ENCODE measurements around the gene SPDEF. TPM values are rescaled to one million over a fixed set of nuclear protein-coding genes. Genes with fewer than 3 reads are reported as not detected.

Gene SPDEF
- total and polyA plus RNA-seq, 2 experiments from 2014 or later = 0.69 TPM; not detected in 1

GRCh38 chr6:34553146-34553545 is 3.0 kb downstream of the SPDEF start (continued):
- TF ChIP-seq, protein P1, sequence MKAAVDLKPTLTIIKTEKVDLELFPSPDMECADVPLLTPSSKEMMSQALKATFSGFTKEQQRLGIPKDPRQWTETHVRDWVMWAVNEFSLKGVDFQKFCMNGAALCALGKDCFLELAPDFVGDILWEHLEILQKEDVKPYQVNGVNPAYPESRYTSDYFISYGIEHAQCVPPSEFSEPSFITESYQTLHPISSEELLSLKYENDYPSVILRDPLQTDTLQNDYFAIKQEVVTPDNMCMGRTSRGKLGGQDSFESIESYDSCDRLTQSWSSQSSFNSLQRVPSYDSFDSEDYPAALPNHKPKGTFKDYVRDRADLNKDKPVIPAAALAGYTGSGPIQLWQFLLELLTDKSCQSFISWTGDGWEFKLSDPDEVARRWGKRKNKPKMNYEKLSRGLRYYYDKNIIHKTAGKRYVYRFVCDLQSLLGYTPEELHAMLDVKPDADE (IDR thresholded peaks at IDR 0.05) = no peak
- no peak for TF ChIP-seq CTCF (conservative IDR thresholded peaks at IDR 0.05; ENCODE audit: low read depth in 2 of 2)

DNA sequence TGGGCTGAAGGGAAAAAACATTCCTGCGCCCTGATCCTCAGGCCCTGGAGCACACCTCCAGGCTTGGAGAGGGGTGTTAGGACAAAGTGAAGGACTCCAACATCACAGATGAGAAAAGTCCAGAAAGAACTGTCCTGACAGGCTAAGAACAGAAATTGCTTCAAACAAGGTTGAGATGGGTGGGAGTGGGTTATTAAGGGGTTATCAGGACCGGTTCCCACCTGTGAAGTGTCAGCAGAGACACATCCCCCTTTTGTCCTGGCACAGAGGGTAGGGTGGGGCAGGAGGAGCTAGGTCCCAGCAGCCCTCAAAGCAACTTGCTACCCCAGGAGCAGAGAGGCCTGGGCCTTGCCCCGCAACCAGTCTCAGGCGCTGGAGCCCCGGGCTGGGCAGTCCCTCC is 3.5 kb downstream of the SPDEF start:
- Histone ChIP-seq H3F3A (replicated peaks; ENCODE audit: low read depth) (no peaks in the 10 kb centered on the region), H3K36me3 (ENCODE audit: insufficient read depth) (no peaks in the 10 kb centered on the region), H4K20me1 (replicated peaks; ENCODE audit: insufficient read depth) (no peaks in the 10 kb centered on the region), H3K79me2 (replicated peaks; ENCODE audit: insufficient read depth) (no peaks in the 10 kb centered on the region), H3K4me3 (no peak overlapping the region), H3K4me1 (ENCODE audit: insufficient read depth) (no peaks in the 10 kb centered on the region), H2AFZ (no peak overlapping the region), H3K9me2 (ENCODE audit: insufficient read depth) (no peaks in the 10 kb centered on the region), H3K27ac (ENCODE audit: low read depth) (no peak overlapping the region), H3K4me2 (no peak overlapping the region), H3K27me3 (ENCODE audit: insufficient read depth) (no peaks in the 10 kb centered on the region)
- no peak for ATAC-seq
- Mint-ChIP-seq H3K4me1 (peaks cover 12% of the 10 kb centered on the region; the same call in 2 of the 3 replicates), H3K36me3 (ENCODE audit: low read depth) (no peaks in the 10 kb centered on the region), H3K27me3 (ENCODE audit: insufficient read depth, low read depth, poor library complexity) (peaks cover 8% of the 10 kb centered on the region), H3K27ac (no peak overlapping the region), H3K4me3 (no peak overlapping the region), H3K9me3 (peaks cover 2% of the 10 kb centered on the region; the same call in 1 of the 3 replicates)
- no peak for DNase-seq (ENCODE audit: low spot score)
- TF ChIP-seq POLR2AphosphoS5 (IDR thresholded peaks at IDR 0.05; ENCODE audit: low read depth) = no peak
- TF ChIP-seq, protein P2, sequence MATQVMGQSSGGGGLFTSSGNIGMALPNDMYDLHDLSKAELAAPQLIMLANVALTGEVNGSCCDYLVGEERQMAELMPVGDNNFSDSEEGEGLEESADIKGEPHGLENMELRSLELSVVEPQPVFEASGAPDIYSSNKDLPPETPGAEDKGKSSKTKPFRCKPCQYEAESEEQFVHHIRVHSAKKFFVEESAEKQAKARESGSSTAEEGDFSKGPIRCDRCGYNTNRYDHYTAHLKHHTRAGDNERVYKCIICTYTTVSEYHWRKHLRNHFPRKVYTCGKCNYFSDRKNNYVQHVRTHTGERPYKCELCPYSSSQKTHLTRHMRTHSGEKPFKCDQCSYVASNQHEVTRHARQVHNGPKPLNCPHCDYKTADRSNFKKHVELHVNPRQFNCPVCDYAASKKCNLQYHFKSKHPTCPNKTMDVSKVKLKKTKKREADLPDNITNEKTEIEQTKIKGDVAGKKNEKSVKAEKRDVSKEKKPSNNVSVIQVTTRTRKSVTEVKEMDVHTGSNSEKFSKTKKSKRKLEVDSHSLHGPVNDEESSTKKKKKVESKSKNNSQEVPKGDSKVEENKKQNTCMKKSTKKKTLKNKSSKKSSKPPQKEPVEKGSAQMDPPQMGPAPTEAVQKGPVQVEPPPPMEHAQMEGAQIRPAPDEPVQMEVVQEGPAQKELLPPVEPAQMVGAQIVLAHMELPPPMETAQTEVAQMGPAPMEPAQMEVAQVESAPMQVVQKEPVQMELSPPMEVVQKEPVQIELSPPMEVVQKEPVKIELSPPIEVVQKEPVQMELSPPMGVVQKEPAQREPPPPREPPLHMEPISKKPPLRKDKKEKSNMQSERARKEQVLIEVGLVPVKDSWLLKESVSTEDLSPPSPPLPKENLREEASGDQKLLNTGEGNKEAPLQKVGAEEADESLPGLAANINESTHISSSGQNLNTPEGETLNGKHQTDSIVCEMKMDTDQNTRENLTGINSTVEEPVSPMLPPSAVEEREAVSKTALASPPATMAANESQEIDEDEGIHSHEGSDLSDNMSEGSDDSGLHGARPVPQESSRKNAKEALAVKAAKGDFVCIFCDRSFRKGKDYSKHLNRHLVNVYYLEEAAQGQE (IDR thresholded peaks at IDR 0.05; ENCODE audit: unreplicated experiment) = no peak
- no peak for TF ChIP-seq NANOG (IDR thresholded peaks at IDR 0.05; ENCODE audit: borderline replicate concordance)
- no peak for TF ChIP-seq EZH2phosphoT487 (IDR thresholded peaks at IDR 0.05; ENCODE audit: unreplicated experiment)
- no peak for TF ChIP-seq JUNB (IDR thresholded peaks at IDR 0.05; ENCODE audit: unreplicated experiment)
- TF ChIP-seq EZH2 (IDR thresholded peaks at IDR 0.05; ENCODE audit: low read depth, unreplicated experiment) = no peak
- TF ChIP-seq STAT1 (IDR thresholded peaks at IDR 0.05; ENCODE audit: unreplicated experiment) = no peak
- TF ChIP-seq, protein P3, sequence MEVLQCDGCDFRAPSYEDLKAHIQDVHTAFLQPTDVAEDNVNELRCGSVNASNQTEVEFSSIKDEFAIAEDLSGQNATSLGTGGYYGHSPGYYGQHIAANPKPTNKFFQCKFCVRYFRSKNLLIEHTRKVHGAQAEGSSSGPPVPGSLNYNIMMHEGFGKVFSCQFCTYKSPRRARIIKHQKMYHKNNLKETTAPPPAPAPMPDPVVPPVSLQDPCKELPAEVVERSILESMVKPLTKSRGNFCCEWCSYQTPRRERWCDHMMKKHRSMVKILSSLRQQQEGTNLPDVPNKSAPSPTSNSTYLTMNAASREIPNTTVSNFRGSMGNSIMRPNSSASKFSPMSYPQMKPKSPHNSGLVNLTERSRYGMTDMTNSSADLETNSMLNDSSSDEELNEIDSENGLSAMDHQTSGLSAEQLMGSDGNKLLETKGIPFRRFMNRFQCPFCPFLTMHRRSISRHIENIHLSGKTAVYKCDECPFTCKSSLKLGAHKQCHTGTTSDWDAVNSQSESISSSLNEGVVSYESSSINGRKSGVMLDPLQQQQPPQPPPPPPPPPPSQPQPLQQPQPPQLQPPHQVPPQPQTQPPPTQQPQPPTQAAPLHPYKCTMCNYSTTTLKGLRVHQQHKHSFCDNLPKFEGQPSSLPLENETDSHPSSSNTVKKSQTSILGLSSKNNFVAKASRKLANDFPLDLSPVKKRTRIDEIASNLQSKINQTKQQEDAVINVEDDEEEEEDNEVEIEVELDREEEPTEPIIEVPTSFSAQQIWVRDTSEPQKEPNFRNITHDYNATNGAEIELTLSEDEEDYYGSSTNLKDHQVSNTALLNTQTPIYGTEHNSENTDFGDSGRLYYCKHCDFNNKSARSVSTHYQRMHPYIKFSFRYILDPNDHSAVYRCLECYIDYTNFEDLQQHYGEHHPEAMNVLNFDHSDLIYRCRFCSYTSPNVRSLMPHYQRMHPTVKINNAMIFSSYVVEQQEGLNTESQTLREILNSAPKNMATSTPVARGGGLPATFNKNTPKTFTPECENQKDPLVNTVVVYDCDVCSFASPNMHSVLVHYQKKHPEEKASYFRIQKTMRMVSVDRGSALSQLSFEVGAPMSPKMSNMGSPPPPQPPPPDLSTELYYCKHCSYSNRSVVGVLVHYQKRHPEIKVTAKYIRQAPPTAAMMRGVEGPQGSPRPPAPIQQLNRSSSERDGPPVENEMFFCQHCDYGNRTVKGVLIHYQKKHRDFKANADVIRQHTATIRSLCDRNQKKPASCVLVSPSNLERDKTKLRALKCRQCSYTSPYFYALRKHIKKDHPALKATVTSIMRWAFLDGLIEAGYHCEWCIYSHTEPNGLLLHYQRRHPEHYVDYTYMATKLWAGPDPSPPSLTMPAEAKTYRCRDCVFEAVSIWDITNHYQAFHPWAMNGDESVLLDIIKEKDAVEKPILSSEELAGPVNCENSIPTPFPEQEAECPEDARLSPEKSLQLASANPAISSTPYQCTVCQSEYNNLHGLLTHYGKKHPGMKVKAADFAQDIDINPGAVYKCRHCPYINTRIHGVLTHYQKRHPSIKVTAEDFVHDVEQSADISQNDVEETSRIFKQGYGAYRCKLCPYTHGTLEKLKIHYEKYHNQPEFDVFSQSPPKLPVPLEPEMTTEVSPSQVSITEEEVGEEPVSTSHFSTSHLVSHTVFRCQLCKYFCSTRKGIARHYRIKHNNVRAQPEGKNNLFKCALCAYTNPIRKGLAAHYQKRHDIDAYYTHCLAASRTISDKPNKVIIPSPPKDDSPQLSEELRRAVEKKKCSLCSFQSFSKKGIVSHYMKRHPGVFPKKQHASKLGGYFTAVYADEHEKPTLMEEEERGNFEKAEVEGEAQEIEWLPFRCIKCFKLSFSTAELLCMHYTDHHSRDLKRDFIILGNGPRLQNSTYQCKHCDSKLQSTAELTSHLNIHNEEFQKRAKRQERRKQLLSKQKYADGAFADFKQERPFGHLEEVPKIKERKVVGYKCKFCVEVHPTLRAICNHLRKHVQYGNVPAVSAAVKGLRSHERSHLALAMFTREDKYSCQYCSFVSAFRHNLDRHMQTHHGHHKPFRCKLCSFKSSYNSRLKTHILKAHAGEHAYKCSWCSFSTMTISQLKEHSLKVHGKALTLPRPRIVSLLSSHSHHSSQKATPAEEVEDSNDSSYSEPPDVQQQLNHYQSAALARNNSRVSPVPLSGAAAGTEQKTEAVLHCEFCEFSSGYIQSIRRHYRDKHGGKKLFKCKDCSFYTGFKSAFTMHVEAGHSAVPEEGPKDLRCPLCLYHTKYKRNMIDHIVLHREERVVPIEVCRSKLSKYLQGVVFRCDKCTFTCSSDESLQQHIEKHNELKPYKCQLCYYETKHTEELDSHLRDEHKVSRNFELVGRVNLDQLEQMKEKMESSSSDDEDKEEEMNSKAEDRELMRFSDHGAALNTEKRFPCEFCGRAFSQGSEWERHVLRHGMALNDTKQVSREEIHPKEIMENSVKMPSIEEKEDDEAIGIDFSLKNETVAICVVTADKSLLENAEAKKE (CRISPR knock-in tag; IDR thresholded peaks at IDR 0.05) = no peak
- TF ChIP-seq CREB1 (CRISPR knock-in tag; IDR thresholded peaks at IDR 0.05; ENCODE audit: low read depth) = no peak
- TF ChIP-seq, protein P1 (IDR thresholded peaks at IDR 0.05) = no peak
